HepG2 (cell line): ENCODE results near the gene DEFB112. TPM values are rescaled to one million over a fixed set of nuclear protein-coding genes. Genes with fewer than 3 reads are reported as not detected.

ENCODE experiments used
- CREM ChIP-seq, 2 experiments: sonication (generic) in 1 of 2; formaldehyde crosslinking in 1 of 2; IDR thresholded peaks; 2 replicates each; pipeline versions ENCODE4 v1.4.0 to v1.6.1; 2016 to 2020; ENCODE audit warnings: antibody characterized with exemption in 1 of 2, mild to moderate bottlenecking in 1 of 2, missing genetic modification reagents in 1 of 2
- DMAP1 ChIP-seq: IDR thresholded peaks from 2 replicates; pipeline ENCODE4 v1.6.1; 2016
- ELF3 ChIP-seq: IDR thresholded peaks from 2 replicates; pipeline ENCODE4 v1.6.1; 2016; ENCODE audit warnings: missing genetic modification reagents, missing compliant biosample characterization
- EP300 ChIP-seq, 3 experiments: sonication (generic) in 1 of 3; formaldehyde crosslinking in 1 of 3; IDR thresholded peaks; 2 replicates each; pipeline versions ENCODE4 v1.5.1 to v1.6.1; 2011 to 2020; ENCODE audit warnings: low read depth in 2 of 3, low read length in 2 of 3, borderline replicate concordance in 1 of 3, improper control_type of control experiment in 1 of 3, mild to moderate bottlenecking in 1 of 3, missing genetic modification reagents in 1 of 3, moderate library complexity in 1 of 3
- FOXA3 ChIP-seq: IDR thresholded peaks from 2 replicates; pipeline ENCODE4 v1.6.1; 2016; ENCODE audit warnings: missing genetic modification reagents, missing compliant biosample characterization
- FOXP1 ChIP-seq, 2 experiments: fragments of 450-650 bp in 1 of 2; IDR thresholded peaks; 2 replicates each; pipeline ENCODE4 v1.6.1; 2017 to 2018; ENCODE audit warnings: antibody characterized with exemption in 1 of 2
- GTF3A ChIP-seq: sonication (generic); formaldehyde crosslinking; conservative IDR thresholded peaks from 2 replicates; pipeline ENCODE4 v1.4.0; 2020; ENCODE audit warnings: mild to moderate bottlenecking, missing genetic modification reagents
- KLF13 ChIP-seq: sonication (generic); formaldehyde crosslinking; IDR thresholded peaks from 2 replicates; pipeline ENCODE4 v1.4.0; 2020; ENCODE audit warnings: mild to moderate bottlenecking, missing genetic modification reagents
- MXD1 ChIP-seq: sonication (generic); formaldehyde crosslinking; IDR thresholded peaks from 2 replicates; pipeline ENCODE4 v1.4.0; 2020; ENCODE audit warnings: mild to moderate bottlenecking, missing genetic modification reagents
- SP4 ChIP-seq: sonication (generic); formaldehyde crosslinking; IDR thresholded peaks from 2 replicates; pipeline ENCODE4 v1.8.1; 2023; ENCODE audit warnings: mild to moderate bottlenecking, missing genetic modification reagents
- TAF15 ChIP-seq: fragments of 200-400 bp; formaldehyde crosslinking; IDR thresholded peaks from one replicate; pipeline ENCODE4 v1.6.1; 2018; ENCODE audit warnings: mild to moderate bottlenecking, low read depth, low read length; ENCODE audit not compliant: poor library complexity, severe bottlenecking
- TCF7L2 ChIP-seq: IDR thresholded peaks from 2 replicates; pipeline ENCODE4 v1.6.1; 2011; ENCODE audit warnings: mild to moderate bottlenecking, low read depth, low read length, moderate library complexity
- U2AF2 ChIP-seq: fragments of 200-400 bp; formaldehyde crosslinking; IDR thresholded peaks from 2 replicates; pipeline ENCODE4 v1.6.1; 2017; ENCODE audit warnings: low read depth, mild to moderate bottlenecking, low read length
- ZFAT ChIP-seq: sonication (generic); formaldehyde crosslinking; conservative IDR thresholded peaks from 2 replicates; pipeline ENCODE4 v1.8.1; 2023; ENCODE audit warnings: missing genetic modification reagents, inconsistent platforms
- ZNF232 ChIP-seq: sonication (generic); formaldehyde crosslinking; IDR thresholded peaks from 2 replicates; pipeline ENCODE4 v1.4.0; 2020; ENCODE audit warnings: missing genetic modification reagents, borderline replicate concordance
- ZNF276 ChIP-seq: sonication (generic); formaldehyde crosslinking; IDR thresholded peaks from 2 replicates; pipeline ENCODE4 v1.4.0; 2020; ENCODE audit warnings: mild to moderate bottlenecking, low read depth, missing genetic modification reagents
- ZNF431 ChIP-seq: sonication (generic); formaldehyde crosslinking; IDR thresholded peaks from 2 replicates; pipeline ENCODE4 v1.9.0; 2022; ENCODE audit warnings: missing genetic modification reagents, low read depth, mild to moderate bottlenecking, borderline replicate concordance
- ZNF451 ChIP-seq: sonication (generic); formaldehyde crosslinking; IDR thresholded peaks from 2 replicates; pipeline ENCODE4 v1.5.0; 2020; ENCODE audit warnings: mild to moderate bottlenecking, missing genetic modification reagents
- ZNF607 ChIP-seq: sonication (generic); formaldehyde crosslinking; IDR thresholded peaks from 2 replicates; pipeline ENCODE4 v1.5.1; 2020; ENCODE audit warnings: missing genetic modification reagents, mild to moderate bottlenecking, borderline replicate concordance
- ZNF644 ChIP-seq: IDR thresholded peaks from 2 replicates; pipeline ENCODE4 v1.6.1; 2016; ENCODE audit warnings: low read depth
- ZNF672 ChIP-seq: sonication (generic); formaldehyde crosslinking; IDR thresholded peaks from 2 replicates; pipeline ENCODE4 v1.8.1; 2022; ENCODE audit warnings: missing genetic modification reagents
- ZNF773 ChIP-seq: sonication (generic); formaldehyde crosslinking; IDR thresholded peaks from 2 replicates; pipeline ENCODE4 v1.4.0; 2020; ENCODE audit warnings: missing genetic modification reagents, borderline replicate concordance
- polyA plus RNA-seq, 8 experiments: library from polyadenylated mRNA; depleted of rRNA in 3 of 8; stranded (reverse) in 7 of 8; unstranded in 1 of 8; fragments of >200 nt; fragmentation: Illumina TruSeq in 4 of 8; extraction: Trizol in 4 of 8; gene quantifications; 2 replicates each; pipeline versions ENCODE4 v1.2.1 to v1.2.3, GENCODE V29; 2011 to 2016; ENCODE audit warnings: low read depth in 4 of 8, missing spikeins in 1 of 8, mixed read lengths in 1 of 8; ENCODE audit not compliant: insufficient read depth in 1 of 8
- total RNA-seq, 5 experiments: library from RNA; depleted of rRNA; stranded (reverse); fragments of >200 nt; fragmentation: Illumina TruSeq; extraction: Trizol; gene quantifications; 2 replicates each; pipeline ENCODE4 v1.2.3, GENCODE V29; 2016; ENCODE audit warnings: low read depth in 1 of 5
- TF ChIP-seq, protein P1 (sequence below), 2 experiments: sonication (generic) in 1 of 2; formaldehyde crosslinking in 1 of 2; IDR thresholded peaks; 2 replicates each; pipeline versions ENCODE4 v1.4.0 to v1.6.1; 2016 to 2020; ENCODE audit warnings: borderline replicate concordance in 1 of 2, low read depth in 1 of 2, mild to moderate bottlenecking in 1 of 2, missing genetic modification reagents in 1 of 2
- TF ChIP-seq, protein P2 (sequence below): sonication (generic); formaldehyde crosslinking; IDR thresholded peaks from 2 replicates; pipeline ENCODE4 v1.5.1; 2020; ENCODE audit warnings: missing genetic modification reagents, mild to moderate bottlenecking, borderline replicate concordance

Gene DEFB112
- total and polyA plus RNA-seq, 2 of the 13 experiments (the other 11 are each of a cell fraction or from before 2014, with no cell fraction given) = not detected

DNA sequence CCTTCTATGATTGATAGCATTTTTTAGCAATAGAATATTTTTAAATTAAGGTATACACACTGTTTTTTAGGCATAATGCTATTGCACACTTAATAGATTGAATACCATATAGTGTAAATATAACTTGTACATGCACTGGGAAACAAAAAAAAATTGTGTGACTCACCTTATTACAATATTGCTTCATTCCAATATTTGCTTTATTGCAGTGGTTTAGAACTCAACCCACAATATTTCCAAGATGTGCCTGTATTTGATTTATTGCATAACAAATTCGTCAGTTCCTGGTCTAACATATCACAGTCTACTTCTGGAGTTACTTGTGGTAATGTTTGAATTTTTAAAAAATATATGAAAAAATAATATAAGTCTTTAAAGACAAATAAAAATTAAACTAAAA lies 41.9 kb upstream of the DEFB112 start (continued):
- TF ChIP-seq ZNF644 (no peak), GTF3A (no peak), KLF13 (CRISPR knock-in tag) (no peak), ZNF232 (CRISPR knock-in tag) (no peak), CREM (IDR thresholded peaks at IDR 0.05) (no peak), CREM (CRISPR knock-in tag; IDR thresholded peaks at IDR 0.05) (no peak), ZNF607 (no peak), ZNF276 (no peak), ZFAT (CRISPR knock-in tag) (no peak), FOXA3 (CRISPR knock-in tag) (peak; percentile 55; the same call in 1 of the 2 replicates), SP4 (CRISPR knock-in tag) (no peak), EP300 (IDR thresholded peaks at IDR 0.05; ENCODE audit: low read depth in 2 of 2, low read length in 2 of 2) (0 out of 4 replicates have a peak, but pooled peaks of 1 of the 2 experiments have one; percentile 20), EP300 (CRISPR knock-in tag; IDR thresholded peaks at IDR 0.05; ENCODE audit: borderline replicate concordance) (no peak), FOXP1 (IDR thresholded peaks at IDR 0.05) (no peak), FOXP1 (CRISPR knock-in tag; IDR thresholded peaks at IDR 0.05) (peak; percentile 30; the same call in 1 of the 2 replicates), ELF3 (0 out of 2 replicates have a peak, but pooled peaks have one; percentile 23), MXD1 (CRISPR knock-in tag) (no peak), TCF7L2 (no peak), U2AF2 (no peak), TAF15 (no peak), ZNF451 (CRISPR knock-in tag) (no peak), ZNF431 (CRISPR knock-in tag) (no peak), ZNF773 (no peak), DMAP1 (CRISPR knock-in tag) (no peak), ZNF672 (CRISPR knock-in tag) (no peak)
- TF ChIP-seq, protein P1, sequence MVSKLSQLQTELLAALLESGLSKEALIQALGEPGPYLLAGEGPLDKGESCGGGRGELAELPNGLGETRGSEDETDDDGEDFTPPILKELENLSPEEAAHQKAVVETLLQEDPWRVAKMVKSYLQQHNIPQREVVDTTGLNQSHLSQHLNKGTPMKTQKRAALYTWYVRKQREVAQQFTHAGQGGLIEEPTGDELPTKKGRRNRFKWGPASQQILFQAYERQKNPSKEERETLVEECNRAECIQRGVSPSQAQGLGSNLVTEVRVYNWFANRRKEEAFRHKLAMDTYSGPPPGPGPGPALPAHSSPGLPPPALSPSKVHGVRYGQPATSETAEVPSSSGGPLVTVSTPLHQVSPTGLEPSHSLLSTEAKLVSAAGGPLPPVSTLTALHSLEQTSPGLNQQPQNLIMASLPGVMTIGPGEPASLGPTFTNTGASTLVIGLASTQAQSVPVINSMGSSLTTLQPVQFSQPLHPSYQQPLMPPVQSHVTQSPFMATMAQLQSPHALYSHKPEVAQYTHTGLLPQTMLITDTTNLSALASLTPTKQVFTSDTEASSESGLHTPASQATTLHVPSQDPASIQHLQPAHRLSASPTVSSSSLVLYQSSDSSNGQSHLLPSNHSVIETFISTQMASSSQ (IDR thresholded peaks at IDR 0.05; ENCODE audit: low read depth) = 0 out of 2 replicates have a peak, but pooled peaks have one; percentile 31
- TF ChIP-seq, protein P1 (CRISPR knock-in tag; IDR thresholded peaks at IDR 0.05; ENCODE audit: borderline replicate concordance) = no peak
- TF ChIP-seq, protein P2, sequence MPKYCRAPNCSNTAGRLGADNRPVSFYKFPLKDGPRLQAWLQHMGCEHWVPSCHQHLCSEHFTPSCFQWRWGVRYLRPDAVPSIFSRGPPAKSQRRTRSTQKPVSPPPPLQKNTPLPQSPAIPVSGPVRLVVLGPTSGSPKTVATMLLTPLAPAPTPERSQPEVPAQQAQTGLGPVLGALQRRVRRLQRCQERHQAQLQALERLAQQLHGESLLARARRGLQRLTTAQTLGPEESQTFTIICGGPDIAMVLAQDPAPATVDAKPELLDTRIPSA (CRISPR knock-in tag) = no peak
